ENCODE measurements around the gene DTNB.

DNA sequence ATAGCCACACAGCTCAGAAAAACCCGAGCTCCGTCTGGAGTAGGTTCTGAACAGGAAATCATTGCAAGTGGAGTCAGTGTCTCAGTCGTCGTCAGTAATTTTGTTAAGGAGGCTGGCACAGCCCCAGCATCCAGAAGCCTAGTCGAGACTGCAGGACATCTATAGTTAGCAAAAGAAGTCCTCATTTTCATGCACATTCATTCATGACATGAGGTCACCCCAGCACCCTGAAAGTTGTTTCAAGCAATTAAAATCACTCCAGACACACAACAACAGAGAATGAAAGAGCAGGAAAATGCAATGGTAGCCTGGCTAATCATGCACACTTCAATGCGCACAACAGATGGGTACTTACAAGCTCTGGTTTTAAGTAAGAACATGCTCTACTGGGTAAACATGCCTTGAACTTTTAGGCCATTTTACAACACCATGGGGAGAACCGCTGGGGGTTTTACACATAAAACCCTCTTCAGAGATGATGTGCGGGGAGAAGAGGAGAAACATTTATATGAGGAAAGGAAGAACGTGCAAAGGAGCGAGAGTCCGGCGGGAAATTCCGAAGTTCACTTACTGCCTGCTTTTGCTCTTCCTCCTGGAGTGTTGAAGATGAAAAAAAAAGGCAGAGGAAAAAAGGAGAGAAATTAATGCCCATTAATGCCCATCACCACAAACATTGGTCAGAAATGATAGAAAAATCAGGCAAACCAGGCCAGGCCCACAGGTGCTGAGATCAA is 254.3 kb downstream of the DTNB start:
- TF ChIP-seq, protein P1, sequence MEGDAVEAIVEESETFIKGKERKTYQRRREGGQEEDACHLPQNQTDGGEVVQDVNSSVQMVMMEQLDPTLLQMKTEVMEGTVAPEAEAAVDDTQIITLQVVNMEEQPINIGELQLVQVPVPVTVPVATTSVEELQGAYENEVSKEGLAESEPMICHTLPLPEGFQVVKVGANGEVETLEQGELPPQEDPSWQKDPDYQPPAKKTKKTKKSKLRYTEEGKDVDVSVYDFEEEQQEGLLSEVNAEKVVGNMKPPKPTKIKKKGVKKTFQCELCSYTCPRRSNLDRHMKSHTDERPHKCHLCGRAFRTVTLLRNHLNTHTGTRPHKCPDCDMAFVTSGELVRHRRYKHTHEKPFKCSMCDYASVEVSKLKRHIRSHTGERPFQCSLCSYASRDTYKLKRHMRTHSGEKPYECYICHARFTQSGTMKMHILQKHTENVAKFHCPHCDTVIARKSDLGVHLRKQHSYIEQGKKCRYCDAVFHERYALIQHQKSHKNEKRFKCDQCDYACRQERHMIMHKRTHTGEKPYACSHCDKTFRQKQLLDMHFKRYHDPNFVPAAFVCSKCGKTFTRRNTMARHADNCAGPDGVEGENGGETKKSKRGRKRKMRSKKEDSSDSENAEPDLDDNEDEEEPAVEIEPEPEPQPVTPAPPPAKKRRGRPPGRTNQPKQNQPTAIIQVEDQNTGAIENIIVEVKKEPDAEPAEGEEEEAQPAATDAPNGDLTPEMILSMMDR (IDR thresholded peaks at IDR 0.05) = no peak
- no peak for TF ChIP-seq POLR2A (IDR thresholded peaks at IDR 0.05)

Data from vagina (tissue), 2 donors.